Heart left ventricle (tissue), 13 donors: Measurements from ENCODE around the gene SAMD13.

Source experiments
- POLR2A ChIP-seq, 2 donors: fragments of 450-650 bp; IDR thresholded peaks; one replicate each; pipeline ENCODE4 v1.6.1; 2017; ENCODE audit warnings: antibody characterized with exemption in 2 of 2, mild to moderate bottlenecking in 2 of 2, moderate library complexity in 2 of 2
- TF ChIP-seq, protein P1 (sequence below), 12 donors: fragments of 200-600 bp; sonication (generic) in 4 of 12; IDR thresholded peaks; one replicate each; pipeline versions ENCODE4 v1.5.0 to v1.8.0; 2018 to 2022; ENCODE audit warnings: antibody characterized with exemption in 12 of 12, mild to moderate bottlenecking in 5 of 12
- donor health status: ischemic (EF 13 %, LVEDD 7.1; RV severe dilation, severe dysfunction).
- donor health status: DM: no; HTN: yes; CAD: no.
- donor health status: DM: no; HTN: no; CAD: no.
- donor health status: ischemic (EF 25% LVEDD 6.9; RV normal size, moderate dysfunction).
- donor health status: ischemic (EF 25% LVEDD 5.7; RV mildly dilated, moderate dysfunction).
- donor health status: ischemic (EF 35%, LVEDD 5.7; RV mildly dilated, moderate dysfunction).
- donor health status: nonischemic (EF 11% LVEDD 7.7; RV severe dilation, severe dysfunction).
- donor health status: DM: yes; HTN: yes; CAD: no.
- donor health status: PGD.
- donor health status: ischemic (EF 29% LVEDD 5.4; RV normal size, mild dysfunction).
- donor health status: nonischemic (EF 23%, LVEDD 6.1; RV moderate dilation, normal function).

DNA sequence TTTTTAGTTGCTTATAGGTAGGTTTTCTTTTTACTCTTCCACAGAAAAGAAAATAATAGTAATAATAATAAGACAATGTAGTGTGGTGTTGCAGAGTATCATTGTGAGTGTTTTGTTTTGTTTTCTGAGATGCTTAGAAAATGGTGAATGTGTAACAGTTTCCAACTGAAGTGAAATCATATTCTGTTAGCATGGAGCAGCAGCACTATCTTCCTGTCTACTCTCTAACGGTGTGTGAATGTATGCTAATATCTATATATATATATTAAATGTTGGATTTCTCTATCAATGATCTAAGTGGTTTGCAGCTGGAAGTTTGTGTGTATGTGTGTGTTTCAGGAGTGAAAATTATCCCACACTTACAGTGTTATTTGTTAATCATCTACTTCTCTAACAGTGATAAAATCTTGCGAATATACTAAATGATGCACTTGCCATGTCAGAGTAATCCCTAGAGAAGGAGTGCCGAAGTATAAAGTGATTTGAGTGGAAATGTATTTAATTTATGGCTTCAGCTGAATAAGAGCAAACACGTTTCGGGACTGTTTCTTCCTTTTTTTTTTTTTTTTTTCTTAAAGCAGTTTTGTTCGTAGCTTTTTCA lies 377 bp downstream of the SAMD13 start:
- TF ChIP-seq, protein P1, sequence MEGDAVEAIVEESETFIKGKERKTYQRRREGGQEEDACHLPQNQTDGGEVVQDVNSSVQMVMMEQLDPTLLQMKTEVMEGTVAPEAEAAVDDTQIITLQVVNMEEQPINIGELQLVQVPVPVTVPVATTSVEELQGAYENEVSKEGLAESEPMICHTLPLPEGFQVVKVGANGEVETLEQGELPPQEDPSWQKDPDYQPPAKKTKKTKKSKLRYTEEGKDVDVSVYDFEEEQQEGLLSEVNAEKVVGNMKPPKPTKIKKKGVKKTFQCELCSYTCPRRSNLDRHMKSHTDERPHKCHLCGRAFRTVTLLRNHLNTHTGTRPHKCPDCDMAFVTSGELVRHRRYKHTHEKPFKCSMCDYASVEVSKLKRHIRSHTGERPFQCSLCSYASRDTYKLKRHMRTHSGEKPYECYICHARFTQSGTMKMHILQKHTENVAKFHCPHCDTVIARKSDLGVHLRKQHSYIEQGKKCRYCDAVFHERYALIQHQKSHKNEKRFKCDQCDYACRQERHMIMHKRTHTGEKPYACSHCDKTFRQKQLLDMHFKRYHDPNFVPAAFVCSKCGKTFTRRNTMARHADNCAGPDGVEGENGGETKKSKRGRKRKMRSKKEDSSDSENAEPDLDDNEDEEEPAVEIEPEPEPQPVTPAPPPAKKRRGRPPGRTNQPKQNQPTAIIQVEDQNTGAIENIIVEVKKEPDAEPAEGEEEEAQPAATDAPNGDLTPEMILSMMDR (IDR thresholded peaks at IDR 0.05): no peak
- TF ChIP-seq POLR2A (IDR thresholded peaks at IDR 0.05): no peak
